SH-SY5Y (cell line): Measurements from ENCODE around the gene ERFL.

Source experiments
- GATA2 ChIP-seq: IDR thresholded peaks from 2 replicates; pipeline ENCODE4 v1.6.1; 2011; ENCODE audit warnings: mild to moderate bottlenecking, low read depth, low read length
- GATA3 ChIP-seq: IDR thresholded peaks from 2 replicates; pipeline ENCODE4 v1.6.1; 2011; ENCODE audit warnings: low read depth, mild to moderate bottlenecking, low read length, moderate library complexity

Gene ERFL

GRCh38 chr19:41890936-41891335 is 37.3 kb downstream of the ERFL start:
- TF ChIP-seq GATA2 (no peak), GATA3 (no peak)

GRCh38 chr19:41889896-41890295 is 38.4 kb downstream of the ERFL start:
- TF ChIP-seq GATA2 (no peak), GATA3 (no peak)

GRCh38 chr19:41888926-41889325 is 39.3 kb downstream of the ERFL start:
- TF ChIP-seq GATA3 (no peak), GATA2 (no peak)

GRCh38 chr19:41887711-41888382 is 40.4 kb downstream of the ERFL start:
- no peak for TF ChIP-seq GATA2
- TF ChIP-seq GATA3, result no peak

- no peak for TF ChIP-seq GATA2
- no peak for TF ChIP-seq GATA3
Measured at GRCh38 chr19:41886761-41887710, 41.2 kb downstream of the ERFL start.

GRCh38 chr19:41883821-41884733 is 44.2 kb downstream of the ERFL start:
- no peak for TF ChIP-seq GATA2
- no peak for TF ChIP-seq GATA3

GRCh38 chr19:41883463-41883820 is 44.8 kb downstream of the ERFL start:
- TF ChIP-seq GATA2 (no peak), GATA3 (no peak)

GRCh38 chr19:41882568-41883462 is 45.4 kb downstream of the ERFL start, which contains the start of gene ARHGEF1:
Gene ARHGEF1 (plus strand): TSS chr19:41883184. CDS start chr19:41888083, 4,899 bp downstream.
- TF ChIP-seq GATA2, result no peak
- TF ChIP-seq GATA3, result no peak

GRCh38 chr19:41880329-41880708 is 47.9 kb downstream of the ERFL start:
- TF ChIP-seq GATA2, result no peak
- TF ChIP-seq GATA3, result no peak

GRCh38 chr19:41879670-41880328 is 48.5 kb downstream of the ERFL start:
- TF ChIP-seq GATA2, result no peak
- no peak for TF ChIP-seq GATA3

GRCh38 chr19:41879080-41879479 is 49.2 kb downstream of the ERFL start:
- TF ChIP-seq GATA3 (no peak), GATA2 (no peak)
